Neural cell (in vitro differentiated cells): Measurements from ENCODE around the gene TTC9C.

Experiments used
- CTCF ChIP-seq: fragments of 450-650 bp; IDR thresholded peaks from 2 replicates; pipeline ENCODE4 v1.5.1; 2014; ENCODE audit warnings: antibody characterized with exemption, mild to moderate bottlenecking, moderate library complexity; ENCODE audit not compliant: poor library complexity, severe bottlenecking
- EP300 ChIP-seq: fragments of 450-650 bp; conservative IDR thresholded peaks from 2 replicates; pipeline ENCODE4 v1.6.1; 2014; ENCODE audit warnings: antibody characterized with exemption, mild to moderate bottlenecking, moderate library complexity; ENCODE audit not compliant: poor library complexity, severe bottlenecking
- RAD21 ChIP-seq: fragments of 450-650 bp; conservative IDR thresholded peaks from 2 replicates; pipeline ENCODE4 v1.6.1; 2014; ENCODE audit warnings: antibody characterized with exemption, mild to moderate bottlenecking, moderate library complexity
- REST ChIP-seq: IDR thresholded peaks from 2 replicates; pipeline ENCODE4 v1.6.1; 2012; ENCODE audit warnings: borderline replicate concordance
- TAF1 ChIP-seq: IDR thresholded peaks from 2 replicates; pipeline ENCODE4 v1.6.1; 2012; ENCODE audit warnings: low read depth

- TF ChIP-seq CTCF (no peak), RAD21 (no peak), REST (no peak), TAF1 (no peak), EP300 (no peak)
These were observed 6.3 kb upstream of the TTC9C start for GRCh38 chr11:62721994-62722393.
